IPS-18c (cell line): ENCODE results near the gene GHRHR.

ENCODE experiments used
- H3K4me3 ChIP-seq: 2 replicates; pipeline ENCODE4 v1.7.0; 2013; ENCODE audit warnings: low read depth, mild to moderate bottlenecking, low read length, moderate library complexity; ENCODE audit not compliant: insufficient read depth
- H3K9me3 ChIP-seq: one replicate; pipeline ENCODE4 v1.6.1; 2013; ENCODE audit warnings: mild to moderate bottlenecking, low read length, moderate library complexity; ENCODE audit not compliant: control insufficient read depth, insufficient read depth

GHRHR gene

GRCh38 chr7:30974605-30975255 lies 11.0 kb downstream of the GHRHR start:
- Histone ChIP-seq H3K4me3 (no peak overlapping the region), H3K9me3 (no peaks in the 10 kb centered on the region)

- H3K9me3 ChIP-seq = no peaks in the 10 kb centered on the region
- H3K4me3 ChIP-seq = no peak overlapping the region
Measured at GRCh38 chr7:30975256-30975899, 11.6 kb downstream of the GHRHR start.

GRCh38 chr7:30976381-30976780 lies 12.6 kb downstream of the GHRHR start:
- Histone ChIP-seq H3K9me3 (no peaks in the 10 kb centered on the region), H3K4me3 (no peak overlapping the region)

- Histone ChIP-seq H3K9me3 (no peaks in the 10 kb centered on the region), H3K4me3 (no peak overlapping the region)
Measured at GRCh38 chr7:30977222-30977621, 13.5 kb downstream of the GHRHR start.

GRCh38 chr7:30977896-30978564 lies 14.3 kb downstream of the GHRHR start:
- H3K9me3 ChIP-seq = no peaks in the 10 kb centered on the region

GRCh38 chr7:30979027-30979426 lies 15.3 kb downstream of the GHRHR start:
- Histone ChIP-seq H3K4me3 (no peak overlapping the region), H3K9me3 (no peaks in the 10 kb centered on the region)

More at GRCh38 chr7:30977896-30978564, 14.3 kb downstream of the GHRHR start:
- H3K4me3 ChIP-seq = no peak overlapping the region

- Histone ChIP-seq H3K4me3 (no peak overlapping the region), H3K9me3 (no peaks in the 10 kb centered on the region)
Measured at GRCh38 chr7:30980194-30980593, 16.4 kb downstream of the GHRHR start.

GRCh38 chr7:30980751-30981150 lies 17.0 kb downstream of the GHRHR start:
- Histone ChIP-seq H3K4me3 (no peak overlapping the region), H3K9me3 (no peaks in the 10 kb centered on the region)

- Histone ChIP-seq H3K4me3 (no peak overlapping the region), H3K9me3 (no peaks in the 10 kb centered on the region)
Measured at GRCh38 chr7:30983042-30983913, 19.5 kb downstream of the GHRHR start.

GRCh38 chr7:30983914-30984247 lies 20.1 kb downstream of the GHRHR start:
- peak overlapping the region; percentile 38; the same call in 1 of the 2 replicates for H3K4me3 ChIP-seq

GRCh38 chr7:30984359-30985107 lies 20.8 kb downstream of the GHRHR start:
- Histone ChIP-seq H3K9me3 (no peaks in the 10 kb centered on the region), H3K4me3 (peak overlapping the region; percentile 38)

More at GRCh38 chr7:30983914-30984247, 20.1 kb downstream of the GHRHR start:
- H3K9me3 ChIP-seq = no peaks in the 10 kb centered on the region

GRCh38 chr7:30985756-30986155 lies 22.0 kb downstream of the GHRHR start:
- Histone ChIP-seq H3K9me3 (no peaks in the 10 kb centered on the region), H3K4me3 (no peak overlapping the region; the same call in 1 of the 2 replicates)

- Histone ChIP-seq H3K4me3 (peak overlapping the region; percentile 17; the same call in 1 of the 2 replicates), H3K9me3 (no peaks in the 10 kb centered on the region)
Measured at GRCh38 chr7:30986331-30986730, 22.6 kb downstream of the GHRHR start.

GRCh38 chr7:30986738-30987137 lies 23.0 kb downstream of the GHRHR start:
- Histone ChIP-seq H3K9me3 (no peaks in the 10 kb centered on the region), H3K4me3 (peak overlapping the region; percentile 17)

- no peak overlapping the region; the same call in 1 of the 2 replicates for H3K4me3 ChIP-seq
- H3K9me3 ChIP-seq = no peaks in the 10 kb centered on the region
Measured at GRCh38 chr7:30987178-30987577, 23.4 kb downstream of the GHRHR start.

GRCh38 chr7:30987936-30988335 lies 24.2 kb downstream of the GHRHR start:
- Histone ChIP-seq H3K9me3 (no peaks in the 10 kb centered on the region), H3K4me3 (no peak overlapping the region; the same call in 1 of the 2 replicates)
